Muscle of arm (tissue), 12 donors: ENCODE results near the gene C12orf76. TPM values are rescaled to one million over a fixed set of nuclear protein-coding genes. Genes with fewer than 3 reads are reported as not detected.
"Not testable (repeated sequence)": the region's sequence is repeated elsewhere in the genome, so short reads cannot be mapped to it uniquely, and the experiment has no call there.

Experiments used
- DNase-seq: peaks from one replicate; pipeline ENCODE4 v3.0.0-alpha.2; 2013
- polyA plus RNA-seq, 12 donors: library from polyadenylated mRNA; unstranded; fragments of 120-200 nt; gene quantifications; one replicate each; pipeline ENCODE4 v1.2.1, GENCODE V29; 2013; ENCODE audit not compliant: insufficient read length in 12 of 12

Gene C12orf76
- polyA plus RNA-seq, 12 donors, result 20.1 to 48.7 (median 30.3) TPM; not detected in 1

DNA sequence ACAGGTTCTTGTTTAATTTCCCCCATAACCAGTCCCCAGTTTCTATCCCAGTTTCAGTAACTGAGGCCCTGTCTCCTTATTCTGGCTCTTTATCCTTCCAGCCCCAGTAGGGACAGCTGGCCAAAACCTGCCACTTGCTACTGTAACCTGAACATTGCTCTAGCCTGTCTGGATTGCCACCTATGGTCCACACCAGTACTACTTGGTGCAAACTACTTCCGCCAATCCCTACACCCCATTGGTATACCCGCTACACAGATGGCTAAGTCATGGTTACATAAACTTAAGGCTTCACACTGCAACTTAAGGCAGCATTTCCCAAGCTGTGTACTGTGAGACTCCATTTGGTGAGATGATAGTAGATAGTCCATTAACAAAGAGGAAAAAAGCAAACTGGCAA lies 20.3 kb upstream of the C12orf76 start:
- DNase-seq, result no peak

DNA sequence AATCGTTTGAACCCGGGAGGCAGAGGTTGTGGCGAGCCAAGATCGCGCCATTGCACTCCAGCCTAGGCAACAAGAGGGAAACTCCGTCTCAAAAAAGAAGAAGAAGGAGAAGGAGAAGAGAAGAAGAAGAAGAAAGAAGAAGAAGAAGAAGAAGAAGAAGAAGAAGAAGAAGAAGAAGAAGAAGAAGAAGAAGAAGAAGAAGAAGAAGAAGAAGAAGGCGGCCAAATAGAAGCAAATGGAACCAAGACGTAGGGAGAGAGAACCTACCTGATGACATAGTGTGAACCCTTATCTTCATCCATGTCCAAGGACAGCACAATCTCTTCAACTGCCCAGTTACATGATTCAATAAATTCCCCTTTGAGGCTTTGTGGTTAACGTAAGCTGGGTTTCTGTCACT lies 19.8 kb upstream of the C12orf76 start:
- not testable (repeated sequence) for DNase-seq

DNA sequence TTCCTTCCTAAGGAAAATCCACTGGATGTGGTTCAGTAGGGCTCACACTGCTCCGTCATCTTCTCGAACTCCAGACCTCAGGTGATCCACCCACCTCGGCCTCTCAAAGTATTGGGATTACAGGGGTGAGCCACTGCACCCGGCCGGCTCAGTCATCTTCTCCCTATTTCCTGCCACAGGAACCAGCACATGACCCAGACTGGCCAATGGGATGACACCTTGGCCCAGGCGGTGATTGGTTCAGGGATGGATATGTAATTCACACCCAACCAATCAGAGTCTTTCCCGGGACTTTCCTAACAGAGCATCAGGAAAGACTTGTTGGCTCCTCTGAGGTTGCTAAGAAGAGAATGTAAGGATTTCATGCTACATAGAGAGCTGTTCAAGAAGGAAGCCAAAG lies 19.2 kb upstream of the C12orf76 start:
- no peak for DNase-seq

DNA sequence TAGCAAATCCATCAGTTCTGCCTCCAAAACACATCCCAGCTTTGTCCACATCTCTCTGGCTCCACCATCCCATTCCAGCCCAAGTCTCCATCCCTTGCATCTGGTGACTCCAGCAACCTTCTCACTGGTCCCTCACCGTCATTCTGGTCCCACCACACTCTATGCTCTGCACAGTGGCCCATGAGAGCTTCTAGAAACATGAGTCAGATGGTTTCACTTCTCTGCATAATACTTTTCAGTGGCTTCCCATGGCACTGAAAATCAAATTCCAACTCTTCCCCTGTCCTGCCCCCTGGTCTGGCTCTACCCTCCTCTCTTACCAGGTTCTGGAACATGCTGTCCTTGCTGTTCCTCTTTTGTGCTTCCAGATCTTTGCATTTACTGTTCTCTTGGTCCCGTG lies 17.2 kb upstream of the C12orf76 start:
- no peak for DNase-seq

DNA sequence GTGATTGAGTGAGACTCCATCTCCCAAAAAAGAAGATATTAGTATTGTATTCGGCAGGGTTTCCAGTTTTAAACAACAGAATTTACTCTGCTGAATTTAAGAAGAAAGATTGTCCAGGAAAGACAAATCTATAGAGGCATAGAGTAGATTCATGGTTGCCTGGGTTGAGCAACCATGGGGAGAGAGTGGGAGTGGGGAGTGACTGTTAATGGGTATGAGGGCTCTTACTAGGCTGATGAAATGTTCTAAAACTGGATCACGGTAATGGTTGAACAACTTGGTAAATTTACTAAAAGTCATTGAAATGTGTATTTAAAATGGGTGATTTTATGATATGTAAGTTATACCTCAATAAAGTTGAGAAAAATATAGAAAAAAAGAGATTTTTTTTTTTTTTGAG lies 13.9 kb upstream of the C12orf76 start:
- no peak for DNase-seq

DNA sequence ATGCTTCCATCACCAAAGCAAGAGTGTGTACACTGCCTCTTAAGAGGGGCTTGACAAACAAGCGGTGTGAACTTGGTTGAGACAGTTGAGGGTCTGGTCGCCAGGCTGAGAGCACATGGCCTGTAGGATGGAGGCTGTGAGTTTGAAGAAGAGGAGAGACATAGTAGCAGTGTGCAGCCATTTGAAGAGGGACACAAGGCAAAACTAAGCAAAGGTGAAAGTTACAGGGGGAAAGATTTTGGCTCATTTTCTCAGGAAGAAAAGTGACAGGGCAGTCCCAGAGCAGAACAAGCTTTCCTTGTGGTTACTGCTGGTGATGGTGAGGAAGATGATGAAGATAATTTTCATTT lies 11.3 kb upstream of the C12orf76 start:
- no peak for DNase-seq

DNA sequence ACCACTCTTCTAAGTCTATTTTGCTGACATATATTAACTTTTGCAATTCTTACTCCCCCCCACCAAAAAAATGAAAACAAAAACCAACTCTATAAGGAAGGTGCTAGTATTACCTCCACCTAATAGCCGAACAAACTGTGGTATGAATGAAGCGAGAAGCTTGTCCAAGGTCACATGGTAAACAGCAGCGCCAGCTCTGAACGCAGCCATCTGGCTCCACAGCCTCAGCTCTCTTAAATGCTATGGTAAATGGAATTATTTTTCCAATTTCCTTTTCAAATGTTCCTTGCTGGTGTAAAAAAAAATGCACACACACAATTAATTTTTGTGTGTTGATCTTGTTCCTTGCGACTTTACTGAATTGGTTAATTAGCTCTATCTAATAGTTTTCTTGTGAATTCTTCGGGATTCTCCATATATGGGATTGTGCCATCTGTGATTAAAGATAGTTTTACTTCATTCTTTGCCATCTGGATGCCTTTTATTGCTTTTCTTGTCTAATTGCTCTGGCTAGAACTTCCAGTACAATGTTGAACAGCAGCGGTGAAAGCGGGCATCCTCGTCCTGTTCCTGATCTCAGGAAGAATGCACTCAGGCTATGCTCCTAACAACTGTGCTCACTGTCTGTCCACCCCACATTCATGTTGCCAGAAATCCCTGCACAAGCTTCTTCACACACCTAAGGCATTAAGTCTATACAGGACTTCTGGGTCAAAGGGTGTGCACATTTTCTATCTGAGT lies 10.7 kb upstream of the C12orf76 start:
- DNase-seq, result no peak

DNA sequence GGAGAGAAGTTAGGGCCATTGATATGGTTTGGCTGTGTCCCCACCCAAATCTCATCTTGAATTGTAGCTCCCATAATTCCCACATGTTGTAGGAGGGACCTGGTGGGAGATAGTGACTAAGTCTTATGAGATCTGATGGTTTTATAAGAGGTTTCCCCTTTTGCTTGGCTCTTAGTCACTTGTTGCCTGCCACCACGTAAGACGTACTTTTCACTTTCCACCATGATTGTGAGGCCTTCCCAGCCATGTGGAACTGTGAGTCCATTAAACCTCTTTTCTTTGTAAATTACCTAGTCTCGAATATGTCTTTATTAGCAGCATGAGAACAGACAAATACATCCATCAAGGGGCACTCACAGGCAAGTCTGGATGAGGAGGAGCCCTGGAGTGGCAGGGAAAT lies 8.3 kb upstream of the C12orf76 start:
- DNase-seq, result not testable (repeated sequence)

DNA sequence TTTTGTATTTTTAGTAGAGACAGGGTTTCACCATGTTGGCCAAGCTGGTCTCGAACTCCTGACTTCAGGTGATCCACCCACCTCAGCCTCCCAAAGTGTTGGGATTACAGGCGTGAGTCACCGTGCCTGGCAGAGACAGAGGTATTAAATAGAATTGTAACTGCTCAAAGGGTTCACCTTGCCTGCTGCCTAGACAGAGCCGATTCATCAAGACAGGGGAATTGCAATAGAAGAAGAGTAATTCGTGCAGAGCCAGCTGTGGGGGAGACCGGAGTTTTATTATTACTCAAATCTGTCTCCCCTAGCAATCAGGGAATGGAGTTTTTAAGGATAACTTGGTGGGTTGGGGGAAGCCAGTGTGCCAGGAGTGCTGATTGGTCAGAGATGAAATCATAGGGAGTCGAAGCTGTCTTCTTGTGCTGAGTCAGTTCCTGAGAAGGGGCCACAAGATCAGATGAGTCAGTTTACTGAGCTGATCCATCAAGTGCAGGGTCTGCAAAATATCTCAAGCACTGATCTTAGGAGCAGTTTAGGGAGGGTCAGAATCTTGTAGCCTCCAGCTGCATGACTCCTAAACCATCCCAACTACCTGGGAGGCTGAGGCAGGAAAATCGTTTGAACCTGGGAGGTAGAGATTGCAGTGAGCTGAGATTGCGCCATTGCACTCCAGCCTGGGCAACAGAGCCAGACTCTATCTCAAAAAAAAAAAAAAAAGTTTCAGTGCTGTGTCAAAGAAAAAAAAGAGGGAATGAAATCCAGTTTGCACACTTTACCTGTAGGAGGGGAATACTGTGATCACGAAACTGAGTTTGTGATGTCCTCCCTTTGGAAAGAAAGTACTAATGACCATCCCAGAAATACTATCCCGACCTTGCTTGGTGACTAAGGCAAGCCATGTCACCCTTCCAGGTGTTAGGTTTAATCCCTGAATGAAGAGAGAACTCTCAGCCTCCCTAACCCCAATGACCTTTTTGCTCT lies 7.3 kb upstream of the C12orf76 start:
- not testable (repeated sequence) for DNase-seq

DNA sequence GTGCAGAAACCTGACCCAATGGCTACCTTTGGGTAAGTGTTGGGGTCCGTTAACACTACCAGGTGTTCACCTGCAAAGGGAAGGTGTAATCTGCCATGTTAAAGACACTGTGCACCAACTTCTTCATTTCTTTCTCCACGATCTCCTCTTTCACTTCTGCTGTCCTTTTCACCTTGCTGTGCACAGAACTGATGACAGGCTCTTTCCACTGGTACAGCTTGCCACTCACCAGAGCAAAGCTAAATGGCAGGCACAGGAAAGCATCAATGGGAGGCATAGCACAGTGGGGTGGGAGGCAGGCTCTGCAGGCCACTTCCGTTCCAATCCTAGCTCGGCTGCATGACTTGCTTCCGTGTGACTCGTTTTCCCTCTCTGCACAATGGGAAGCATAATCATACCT lies 2.6 kb upstream of the C12orf76 start:
- DNase-seq, result no peak

DNA sequence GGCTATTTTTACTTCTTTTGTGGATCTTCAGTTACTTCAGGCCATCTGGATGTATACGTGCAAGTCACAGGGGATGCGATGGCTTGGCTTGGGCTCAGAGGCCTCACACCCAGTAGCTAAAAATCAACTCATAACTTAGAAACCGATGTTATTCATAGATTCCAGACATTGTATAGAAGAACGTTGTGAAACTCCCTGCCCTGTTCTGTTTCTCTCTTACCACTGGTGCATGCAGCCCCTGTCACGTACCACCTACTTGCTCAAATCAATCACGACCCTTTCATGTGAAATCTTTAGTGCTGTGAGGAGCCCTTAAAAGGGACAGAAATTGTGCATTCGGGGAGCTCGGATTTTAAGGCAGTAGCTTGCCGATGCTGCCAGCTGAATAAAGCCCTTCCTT lies 1.3 kb upstream of the C12orf76 start:
- DNase-seq, result not testable (repeated sequence)

DNA sequence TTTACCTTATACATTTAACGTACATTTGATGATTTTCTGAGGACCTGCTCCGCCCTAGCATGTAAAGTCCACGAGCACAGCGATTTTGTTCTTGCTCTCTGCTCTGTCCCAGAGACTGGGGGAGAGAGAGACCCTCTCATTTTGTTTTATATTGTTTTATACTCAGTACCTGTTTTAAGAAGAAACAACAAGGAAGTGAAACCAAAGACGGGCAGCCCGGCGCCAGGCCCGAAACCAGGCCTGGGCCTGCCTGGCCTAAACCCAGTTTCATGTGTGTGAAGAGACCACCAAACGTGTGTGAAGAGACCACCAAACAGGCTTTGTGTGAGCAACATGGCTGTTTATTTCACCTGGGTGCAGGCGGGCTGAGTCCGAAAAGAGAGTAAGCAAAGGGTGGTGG lies 712 bp upstream of the C12orf76 start:
- DNase-seq, result not testable (repeated sequence)

DNA sequence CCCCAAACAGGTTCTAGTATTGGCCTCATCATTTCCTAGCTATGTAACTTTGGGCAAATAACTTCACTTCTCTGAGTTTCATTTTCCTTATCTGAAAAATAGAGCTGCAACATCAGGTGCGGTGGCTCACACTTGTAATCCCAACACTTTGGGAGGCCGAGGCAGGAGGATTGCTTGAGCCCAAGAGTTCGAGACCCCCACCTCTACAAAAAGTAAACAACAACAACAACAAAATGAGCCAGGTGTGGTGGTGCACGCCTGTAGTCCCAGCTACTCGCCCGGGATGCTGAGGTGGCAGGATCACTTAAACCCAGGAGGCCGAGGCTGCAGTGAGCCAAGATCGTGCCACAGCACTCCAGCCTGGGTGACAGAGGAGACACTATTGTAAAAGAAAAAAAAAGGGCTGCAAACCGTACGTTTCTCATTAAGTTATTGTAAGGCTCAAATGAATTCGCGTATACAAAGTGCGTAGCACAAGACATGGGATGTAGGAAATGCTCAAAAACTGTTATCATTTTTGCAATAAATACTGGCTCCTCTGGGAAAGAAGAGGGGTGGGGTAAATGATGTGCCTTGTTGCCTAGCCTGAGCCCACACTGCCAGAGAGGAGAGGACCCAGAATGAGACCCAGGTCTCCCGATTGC lies 903 bp downstream of the C12orf76 start:
- DNase-seq, result no peak

DNA sequence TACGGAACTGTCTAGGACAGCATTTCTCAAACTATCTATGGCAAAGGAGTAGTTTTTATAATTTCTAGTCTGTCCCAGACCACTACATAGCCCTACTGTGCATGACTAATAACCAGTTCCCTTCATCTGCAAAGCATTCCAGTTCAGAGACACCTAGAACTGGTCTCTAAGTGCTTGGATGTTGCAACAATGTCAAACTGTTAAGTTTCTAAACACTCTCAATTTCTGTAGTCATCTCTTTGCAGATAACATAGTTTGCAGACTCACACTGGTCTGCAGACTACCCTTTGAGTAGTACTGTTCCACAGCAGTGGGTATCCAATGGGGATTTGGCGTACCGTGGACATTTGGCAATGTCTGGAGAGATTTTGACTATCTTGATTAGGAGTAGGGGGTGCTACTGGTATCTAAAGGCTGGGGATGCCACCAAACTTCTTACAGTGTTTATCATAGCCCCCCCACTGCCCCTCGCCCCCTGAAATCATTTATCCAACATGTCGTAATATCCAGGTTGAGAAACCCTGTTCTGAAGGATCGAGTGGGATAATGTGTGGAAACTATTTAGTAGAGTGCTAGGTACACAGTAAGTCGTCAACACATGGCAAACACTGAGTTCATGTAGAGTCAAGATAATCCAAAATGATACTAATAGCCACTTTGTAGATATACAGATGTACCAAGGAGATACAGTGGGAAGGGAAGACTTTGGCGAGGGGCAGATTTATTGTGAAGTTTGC lies 1.7 kb downstream of the C12orf76 start:
- no peak for DNase-seq

DNA sequence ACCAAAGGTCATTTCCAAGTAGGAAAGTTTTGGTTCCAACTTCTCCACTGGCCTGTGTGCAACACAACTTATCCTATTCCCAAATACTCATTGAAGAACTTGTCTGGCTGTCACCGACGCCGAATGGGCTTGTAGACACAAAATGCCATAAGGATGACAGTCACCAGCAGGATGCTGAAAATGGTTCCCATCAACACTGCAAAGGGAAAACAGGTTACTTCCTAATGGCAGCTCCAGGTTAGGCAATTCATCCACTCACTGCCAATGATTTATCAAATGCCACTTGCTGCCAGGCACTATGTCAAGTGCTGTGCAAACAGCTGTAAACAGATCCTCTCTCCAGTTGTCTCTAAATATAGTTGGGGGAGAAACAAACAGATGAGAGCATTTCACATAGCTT lies 6.1 kb downstream of the C12orf76 start:
- no peak for DNase-seq

DNA sequence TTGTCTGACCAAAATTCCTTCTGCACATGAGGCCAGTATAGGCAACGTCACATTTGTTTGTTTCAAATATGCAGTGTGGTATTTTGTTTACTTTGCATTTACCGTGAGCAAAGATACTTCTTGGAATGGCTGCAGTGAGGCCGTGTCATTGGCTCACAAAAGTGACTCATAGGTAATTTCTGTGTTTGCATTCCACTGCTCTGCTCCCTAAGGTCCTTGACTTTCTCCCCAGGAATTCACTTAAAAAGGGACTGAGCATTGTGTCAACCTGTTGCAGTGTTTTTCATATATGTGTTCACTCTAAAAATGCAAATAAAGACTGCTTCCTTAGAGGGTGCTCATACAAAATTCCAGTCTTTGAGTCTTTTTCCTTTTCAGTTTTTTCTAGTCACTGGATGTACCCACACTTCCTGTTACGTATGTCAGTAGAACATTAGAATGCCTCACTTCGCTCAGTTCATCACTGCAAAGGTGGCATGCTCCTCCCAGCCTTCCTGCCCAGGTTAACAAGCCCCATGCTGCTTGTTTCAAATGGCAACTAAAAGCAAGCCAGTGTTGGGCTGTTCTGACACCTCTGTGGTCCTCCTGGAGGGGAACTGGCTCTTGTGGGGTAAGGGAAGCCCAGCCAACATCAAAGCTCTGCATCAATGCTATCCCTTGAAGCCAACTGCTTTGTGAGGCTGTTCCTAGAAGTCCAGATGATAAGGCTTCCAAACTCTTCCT lies 9.1 kb downstream of the C12orf76 start:
- DNase-seq, result no peak

DNA sequence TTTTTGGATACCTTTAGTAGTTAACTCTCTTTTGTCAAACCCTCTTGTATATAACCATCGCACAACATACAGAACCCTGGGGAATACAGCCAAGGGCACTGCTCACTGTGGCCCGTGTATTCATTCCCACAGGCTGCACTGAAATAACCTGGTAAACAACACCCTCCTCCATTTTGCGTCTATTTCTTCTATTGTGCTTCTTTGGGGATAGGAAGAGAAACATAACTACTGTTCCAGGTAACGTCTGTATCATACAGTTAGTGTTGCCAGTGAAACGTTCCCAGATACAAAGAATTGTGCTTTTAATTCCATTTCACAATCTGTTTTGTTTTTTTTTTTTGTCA lies 9.6 kb downstream of the C12orf76 start:
- DNase-seq, result no peak

DNA sequence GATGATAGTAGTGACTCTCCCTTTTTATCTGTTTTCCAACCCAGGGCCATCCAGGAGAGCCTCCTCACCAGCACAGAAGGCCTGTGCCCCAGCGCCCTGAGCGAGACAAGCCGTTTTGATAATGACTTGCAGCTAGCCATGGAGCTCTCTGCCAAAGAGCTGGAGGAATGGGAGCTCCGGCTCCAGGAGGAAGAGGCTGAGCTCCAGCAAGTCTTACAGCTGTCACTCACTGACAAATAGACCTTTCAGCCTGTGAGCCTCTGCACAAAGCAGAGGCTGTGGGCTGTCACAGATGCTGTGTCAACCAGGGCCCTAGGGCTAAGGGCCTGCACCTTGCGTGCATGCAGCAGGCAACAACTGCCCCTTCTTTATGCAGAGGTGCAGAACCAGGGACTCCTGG lies 11.0 kb downstream of the C12orf76 start:
- DNase-seq, result no peak

DNA sequence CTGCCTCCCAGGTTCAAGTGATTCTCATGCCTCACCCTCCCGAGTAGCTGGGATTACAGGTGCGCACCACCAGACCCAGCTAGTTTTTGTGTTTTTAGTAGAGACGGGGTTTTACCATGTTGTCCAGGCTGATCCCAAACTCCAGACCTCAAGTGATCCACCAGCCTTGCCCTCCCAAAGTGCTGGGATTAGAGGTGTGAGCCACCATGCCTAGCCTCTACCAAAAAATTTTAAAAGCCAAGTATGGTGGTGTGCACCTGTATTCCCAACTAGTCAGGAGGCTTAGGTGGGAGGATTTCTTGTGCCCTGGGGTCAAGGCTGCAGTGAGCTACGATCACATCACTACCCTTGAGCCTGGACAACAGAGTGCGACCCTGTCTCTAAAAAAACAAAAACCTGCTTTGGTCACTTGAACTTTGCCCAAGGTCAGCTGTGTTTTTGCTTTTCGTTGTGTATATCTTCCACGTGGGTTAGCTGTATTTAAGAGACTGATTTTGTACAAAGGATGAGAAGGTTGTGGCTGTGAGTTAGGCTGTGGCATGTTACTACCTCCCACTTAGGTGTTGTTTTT lies 12.7 kb downstream of the C12orf76 start:
- no peak for DNase-seq

DNA sequence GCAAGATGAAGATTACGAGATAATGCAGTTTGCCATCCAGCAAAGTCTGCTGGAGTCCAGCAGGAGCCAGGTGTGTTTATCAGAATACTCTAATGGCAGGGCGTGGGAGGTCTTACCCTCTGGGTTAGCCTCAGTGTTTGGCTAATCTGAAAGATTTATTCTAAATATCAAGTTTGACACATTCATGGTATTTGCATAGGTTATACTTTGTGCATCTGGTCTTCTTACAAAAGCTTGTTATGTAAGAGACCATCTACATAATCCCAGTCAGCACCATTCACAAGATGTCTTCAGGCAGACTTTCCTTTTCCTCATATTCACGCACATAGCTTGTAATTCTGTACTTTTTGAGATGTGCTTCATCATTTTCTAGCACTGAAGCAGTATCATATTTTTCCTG lies 14.4 kb downstream of the C12orf76 start:
- DNase-seq, result no peak

DNA sequence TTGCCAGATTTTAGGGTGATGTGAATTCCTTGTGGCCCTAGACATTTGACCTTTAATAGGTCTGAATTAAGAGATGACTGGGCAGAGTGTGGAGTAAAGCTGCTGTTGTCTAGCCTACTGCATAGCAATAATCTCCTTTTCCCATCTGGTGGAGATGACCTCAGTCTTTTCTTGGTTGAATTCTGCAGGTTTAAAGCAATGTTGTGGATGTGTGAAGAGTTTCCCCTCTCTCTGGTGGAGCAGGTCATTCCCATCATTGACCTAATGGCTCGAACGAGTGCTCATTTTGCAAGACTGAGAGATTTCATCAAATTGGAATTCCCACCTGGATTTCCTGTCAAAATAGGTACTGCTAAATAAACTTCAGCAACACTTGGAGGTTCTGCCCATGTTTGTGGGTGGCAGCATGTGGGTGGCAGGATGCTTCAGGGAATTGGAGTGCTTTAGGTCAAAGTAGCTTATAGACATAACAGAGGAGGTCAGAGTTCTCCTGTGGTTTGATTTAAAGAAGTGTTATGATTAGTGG lies 19.0 kb downstream of the C12orf76 start:
- DNase-seq, result no peak
